Liver (tissue), 9 donors: ENCODE data around the gene RNU7-1. TPM values are rescaled to one million over a fixed set of nuclear protein-coding genes. Genes with fewer than 3 reads are reported as not detected.

Experiments
- DNase-seq: peaks from one replicate; pipeline ENCODE4 v3.0.0-alpha.2; 2017; ENCODE audit warnings: low spot score
- H3K27ac ChIP-seq, 2 donors: one replicate each; pipeline ENCODE4 v1.7.0; 2013; ENCODE audit warnings: inconsistent platforms in 2 of 2, low read length in 2 of 2, control low read depth in 1 of 2, low read depth in 1 of 2, mild to moderate bottlenecking in 1 of 2
- H3K27me3 ChIP-seq, 4 donors: one replicate each; pipeline versions ENCODE4 v1.6.1 to v1.7.0; 2013; ENCODE audit warnings: low read length in 3 of 4, inconsistent platforms in 1 of 4, mild to moderate bottlenecking in 1 of 4, moderate library complexity in 1 of 4; ENCODE audit not compliant: control insufficient read depth in 4 of 4, insufficient read depth in 4 of 4
- H3K36me3 ChIP-seq, 4 donors: one replicate each; pipeline versions ENCODE4 v1.6.1 to v1.7.0; 2013; ENCODE audit warnings: low read length in 3 of 4, mild to moderate bottlenecking in 3 of 4, low read depth in 1 of 4, moderate library complexity in 1 of 4; ENCODE audit not compliant: control insufficient read depth in 4 of 4, insufficient read depth in 3 of 4
- H3K4me1 ChIP-seq, 4 donors: one replicate each; pipeline versions ENCODE4 v1.6.1 to v1.7.0; 2013; ENCODE audit warnings: low read length in 3 of 4, mild to moderate bottlenecking in 3 of 4, moderate library complexity in 1 of 4; ENCODE audit not compliant: control insufficient read depth in 4 of 4, insufficient read depth in 4 of 4
- H3K4me3 ChIP-seq, 3 donors: one replicate each; pipeline versions ENCODE4 v1.6.1 to v1.7.0; 2013; ENCODE audit warnings: low read length in 3 of 3, control low read depth in 1 of 3, low read depth in 1 of 3, mild to moderate bottlenecking in 1 of 3
- H3K9ac ChIP-seq, 2 donors: one replicate each; pipeline ENCODE4 v1.7.0; 2013; ENCODE audit warnings: low read length in 2 of 2, mild to moderate bottlenecking in 2 of 2, moderate library complexity in 2 of 2, control low read depth in 1 of 2, low read depth in 1 of 2
- H3K9me3 ChIP-seq, 4 donors: one replicate each; pipeline versions ENCODE4 v1.6.1 to v1.7.0; 2013; ENCODE audit warnings: low read length in 3 of 4; ENCODE audit not compliant: control insufficient read depth in 4 of 4
- FOXA1 ChIP-seq: IDR thresholded peaks from 2 replicates; pipeline ENCODE4 v1.6.1; 2016; ENCODE audit warnings: antibody characterized with exemption
- FOXA2 ChIP-seq: IDR thresholded peaks from 2 replicates; pipeline ENCODE4 v1.6.1; 2016; ENCODE audit warnings: antibody characterized with exemption
- HNF4A ChIP-seq, 2 donors: conservative IDR thresholded peaks; 2 replicates each; pipeline ENCODE4 v1.6.1; 2016; ENCODE audit warnings: antibody characterized with exemption in 2 of 2, mild to moderate bottlenecking in 2 of 2
- HNF4G ChIP-seq: IDR thresholded peaks from 2 replicates; pipeline ENCODE4 v1.6.1; 2016; ENCODE audit warnings: antibody characterized with exemption
- JUND ChIP-seq, 2 donors: IDR thresholded peaks; 2 replicates each; pipeline ENCODE4 v1.6.1; 2016; ENCODE audit warnings: antibody characterized with exemption in 2 of 2
- NR2F2 ChIP-seq: IDR thresholded peaks from 2 replicates; pipeline ENCODE4 v1.6.1; 2016; ENCODE audit warnings: antibody characterized with exemption
- RAD21 ChIP-seq, 2 donors: IDR thresholded peaks; 2 replicates each; pipeline ENCODE4 v1.6.1; 2016; ENCODE audit warnings: antibody characterized with exemption in 2 of 2, mild to moderate bottlenecking in 2 of 2
- RXRA ChIP-seq, 2 donors: IDR thresholded peaks; 2 replicates each; pipeline ENCODE4 v1.6.1; 2017 to 2018; ENCODE audit warnings: antibody characterized with exemption in 2 of 2, mild to moderate bottlenecking in 1 of 2
- SP1 ChIP-seq: IDR thresholded peaks from 2 replicates; pipeline ENCODE4 v1.6.1; 2018; ENCODE audit warnings: antibody characterized with exemption, mild to moderate bottlenecking
- TAF1 ChIP-seq: conservative IDR thresholded peaks from 2 replicates; pipeline ENCODE4 v1.6.1; 2016; ENCODE audit warnings: antibody characterized with exemption, mild to moderate bottlenecking
- WGBS: extraction: QIAGEN DNeasy Blood & Tissue Kit; methylation state at CpG from one replicate; pipeline ENCODE4 v1.1.7; 2013; 5-methylcytosine and 5-hydroxymethylcytosine counted together
- polyA plus RNA-seq, 2 donors: library from polyadenylated mRNA; stranded (reverse) in 1 of 2; unstranded in 1 of 2; fragments of 200-250 nt in 1 of 2; fragments of >200 nt in 1 of 2; fragmentation: Nextera tagmentation in 1 of 2; extraction: Ambion mirVana in 1 of 2; gene quantifications; one replicate each; pipeline versions ENCODE4 v1.2.1 to v1.2.3, GENCODE V29; 2013 to 2015
- total RNA-seq, 2 donors: library from RNA; depleted of rRNA; stranded (reverse); fragments of >200 nt; gene quantifications; one replicate each; pipeline ENCODE4 v1.2.3, GENCODE V29; 2014
- TF ChIP-seq, protein P1 (sequence below): IDR thresholded peaks from 2 replicates; pipeline ENCODE4 v1.6.1; 2016; ENCODE audit warnings: antibody characterized with exemption
- TF ChIP-seq, protein P2 (sequence below): fragments of 150-350 bp; IDR thresholded peaks from 2 replicates; pipeline ENCODE4 v1.5.1; 2017; ENCODE audit warnings: improper control_type of control experiment, low read depth, low read length; ENCODE audit not compliant: missing input control
- TF ChIP-seq, protein P3 (sequence below): IDR thresholded peaks from 2 replicates; pipeline ENCODE4 v1.6.1; 2016; ENCODE audit warnings: antibody characterized with exemption, mild to moderate bottlenecking
- TF ChIP-seq, protein P4 (sequence below): IDR thresholded peaks from 2 replicates; pipeline ENCODE4 v1.6.1; 2016; ENCODE audit warnings: antibody characterized with exemption
- donor health status: healthy.
- donor health status: healthy.
- donor health status: healthy.
- donor health status: healthy.
- donor health status: healthy.

Gene RNU7-1
- total and polyA plus RNA-seq, 4 donors: not detected

DNA sequence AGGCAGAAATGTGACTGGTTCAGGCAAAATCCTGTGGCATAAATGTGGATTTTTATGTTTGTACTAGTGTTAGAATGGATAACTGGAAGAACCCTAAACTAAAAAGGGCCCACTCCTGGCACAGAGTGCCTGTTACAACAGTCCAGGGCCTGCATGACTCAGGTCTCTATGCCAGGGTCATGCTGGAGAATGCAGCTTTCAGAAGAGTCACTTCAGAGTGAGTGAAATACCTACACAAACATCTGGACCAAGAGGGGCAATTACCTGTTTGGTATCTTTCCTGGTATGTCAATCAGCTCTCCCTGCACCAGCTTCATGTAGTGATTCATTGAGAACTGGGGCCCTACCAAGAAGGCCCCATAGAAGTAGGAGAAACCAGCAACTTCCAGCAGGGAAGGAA, 37.1 kb downstream of the RNU7-1 start:
- H3K36me3 ChIP-seq: peaks cover 2 to 65% (median 51%) of the 10 kb centered on the region in 4 donors
- DNase-seq: no peak

DNA sequence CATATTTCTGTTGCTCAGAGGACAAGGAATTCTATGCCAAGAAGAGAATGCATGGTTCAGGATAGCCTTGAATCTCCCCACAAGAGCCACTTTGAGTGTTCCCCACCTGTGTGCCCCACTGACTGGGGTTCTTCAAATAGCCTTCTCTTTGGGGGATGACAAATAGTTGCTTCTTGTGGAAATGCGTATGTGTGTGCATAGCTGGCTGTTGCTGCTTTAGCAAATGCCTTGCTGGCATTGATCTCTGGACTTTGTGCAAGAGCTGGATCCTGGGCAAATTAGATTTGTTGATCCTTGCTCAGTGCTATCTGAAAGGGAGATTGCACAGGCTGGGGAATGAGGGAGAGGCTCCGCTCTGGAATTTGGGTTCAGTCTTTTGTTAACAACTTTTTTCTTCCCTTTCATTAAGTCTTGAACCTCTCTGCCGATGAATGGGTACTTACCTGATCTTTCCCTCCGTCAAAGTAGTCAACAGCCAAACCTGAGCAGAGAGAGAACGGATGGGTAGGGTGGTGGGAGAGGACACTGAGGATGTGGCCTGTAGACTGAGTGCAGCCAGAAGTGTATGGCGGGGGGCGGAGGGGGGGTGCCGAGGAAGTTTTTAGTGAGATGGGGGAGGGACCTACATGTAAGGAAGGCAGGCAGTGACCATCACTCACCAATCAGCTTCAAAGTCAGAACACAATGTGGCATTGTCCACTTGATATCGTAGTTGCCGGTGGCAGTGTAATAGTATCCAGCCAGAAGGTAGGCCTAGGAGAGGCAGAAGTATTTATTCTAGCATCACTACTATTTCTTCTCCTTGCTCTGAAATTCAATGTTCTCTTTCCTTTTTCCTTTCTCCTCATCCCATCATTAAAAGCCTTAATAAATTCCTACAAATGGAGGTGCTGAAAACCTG, 37.8 kb downstream of the RNU7-1 start:
- Histone ChIP-seq H3K9me3 (no peaks in the 10 kb centered on the region), H3K27ac (peak overlapping the region; percentile 74 to 78), H3K9ac (peak overlapping the region in 1 of 2 donors; percentile 12), H3K27me3 (no peaks in the 10 kb centered on the region), H3K4me1 (peaks cover 4 to 28% (median 25%) of the 10 kb centered on the region in 4 donors), H3K36me3 (peaks cover 2 to 59% (median 47%) of the 10 kb centered on the region in 4 donors), H3K4me3 (no peak overlapping the region)
- 62% methylated on average over 10 of the region's 10 CpGs for WGBS
- DNase-seq: no peak
- TF ChIP-seq, protein P1, sequence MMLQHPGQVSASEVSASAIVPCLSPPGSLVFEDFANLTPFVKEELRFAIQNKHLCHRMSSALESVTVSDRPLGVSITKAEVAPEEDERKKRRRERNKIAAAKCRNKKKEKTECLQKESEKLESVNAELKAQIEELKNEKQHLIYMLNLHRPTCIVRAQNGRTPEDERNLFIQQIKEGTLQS: no peak
- peak in 1 of 2 donors; percentile 65 for TF ChIP-seq JUND (IDR thresholded peaks at IDR 0.05)
- TF ChIP-seq, protein P2, sequence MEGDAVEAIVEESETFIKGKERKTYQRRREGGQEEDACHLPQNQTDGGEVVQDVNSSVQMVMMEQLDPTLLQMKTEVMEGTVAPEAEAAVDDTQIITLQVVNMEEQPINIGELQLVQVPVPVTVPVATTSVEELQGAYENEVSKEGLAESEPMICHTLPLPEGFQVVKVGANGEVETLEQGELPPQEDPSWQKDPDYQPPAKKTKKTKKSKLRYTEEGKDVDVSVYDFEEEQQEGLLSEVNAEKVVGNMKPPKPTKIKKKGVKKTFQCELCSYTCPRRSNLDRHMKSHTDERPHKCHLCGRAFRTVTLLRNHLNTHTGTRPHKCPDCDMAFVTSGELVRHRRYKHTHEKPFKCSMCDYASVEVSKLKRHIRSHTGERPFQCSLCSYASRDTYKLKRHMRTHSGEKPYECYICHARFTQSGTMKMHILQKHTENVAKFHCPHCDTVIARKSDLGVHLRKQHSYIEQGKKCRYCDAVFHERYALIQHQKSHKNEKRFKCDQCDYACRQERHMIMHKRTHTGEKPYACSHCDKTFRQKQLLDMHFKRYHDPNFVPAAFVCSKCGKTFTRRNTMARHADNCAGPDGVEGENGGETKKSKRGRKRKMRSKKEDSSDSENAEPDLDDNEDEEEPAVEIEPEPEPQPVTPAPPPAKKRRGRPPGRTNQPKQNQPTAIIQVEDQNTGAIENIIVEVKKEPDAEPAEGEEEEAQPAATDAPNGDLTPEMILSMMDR: no peak
- TF ChIP-seq, protein P3, sequence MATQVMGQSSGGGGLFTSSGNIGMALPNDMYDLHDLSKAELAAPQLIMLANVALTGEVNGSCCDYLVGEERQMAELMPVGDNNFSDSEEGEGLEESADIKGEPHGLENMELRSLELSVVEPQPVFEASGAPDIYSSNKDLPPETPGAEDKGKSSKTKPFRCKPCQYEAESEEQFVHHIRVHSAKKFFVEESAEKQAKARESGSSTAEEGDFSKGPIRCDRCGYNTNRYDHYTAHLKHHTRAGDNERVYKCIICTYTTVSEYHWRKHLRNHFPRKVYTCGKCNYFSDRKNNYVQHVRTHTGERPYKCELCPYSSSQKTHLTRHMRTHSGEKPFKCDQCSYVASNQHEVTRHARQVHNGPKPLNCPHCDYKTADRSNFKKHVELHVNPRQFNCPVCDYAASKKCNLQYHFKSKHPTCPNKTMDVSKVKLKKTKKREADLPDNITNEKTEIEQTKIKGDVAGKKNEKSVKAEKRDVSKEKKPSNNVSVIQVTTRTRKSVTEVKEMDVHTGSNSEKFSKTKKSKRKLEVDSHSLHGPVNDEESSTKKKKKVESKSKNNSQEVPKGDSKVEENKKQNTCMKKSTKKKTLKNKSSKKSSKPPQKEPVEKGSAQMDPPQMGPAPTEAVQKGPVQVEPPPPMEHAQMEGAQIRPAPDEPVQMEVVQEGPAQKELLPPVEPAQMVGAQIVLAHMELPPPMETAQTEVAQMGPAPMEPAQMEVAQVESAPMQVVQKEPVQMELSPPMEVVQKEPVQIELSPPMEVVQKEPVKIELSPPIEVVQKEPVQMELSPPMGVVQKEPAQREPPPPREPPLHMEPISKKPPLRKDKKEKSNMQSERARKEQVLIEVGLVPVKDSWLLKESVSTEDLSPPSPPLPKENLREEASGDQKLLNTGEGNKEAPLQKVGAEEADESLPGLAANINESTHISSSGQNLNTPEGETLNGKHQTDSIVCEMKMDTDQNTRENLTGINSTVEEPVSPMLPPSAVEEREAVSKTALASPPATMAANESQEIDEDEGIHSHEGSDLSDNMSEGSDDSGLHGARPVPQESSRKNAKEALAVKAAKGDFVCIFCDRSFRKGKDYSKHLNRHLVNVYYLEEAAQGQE: peak; percentile 77
- TF ChIP-seq FOXA2: peak; percentile 74
- TF ChIP-seq HNF4G: peak; percentile 93
- TF ChIP-seq FOXA1: peak; percentile 33
- peak; percentile 73 to 79 for TF ChIP-seq RXRA (IDR thresholded peaks at IDR 0.05)
- peak; percentile 93 for TF ChIP-seq SP1
- TF ChIP-seq, protein P4, sequence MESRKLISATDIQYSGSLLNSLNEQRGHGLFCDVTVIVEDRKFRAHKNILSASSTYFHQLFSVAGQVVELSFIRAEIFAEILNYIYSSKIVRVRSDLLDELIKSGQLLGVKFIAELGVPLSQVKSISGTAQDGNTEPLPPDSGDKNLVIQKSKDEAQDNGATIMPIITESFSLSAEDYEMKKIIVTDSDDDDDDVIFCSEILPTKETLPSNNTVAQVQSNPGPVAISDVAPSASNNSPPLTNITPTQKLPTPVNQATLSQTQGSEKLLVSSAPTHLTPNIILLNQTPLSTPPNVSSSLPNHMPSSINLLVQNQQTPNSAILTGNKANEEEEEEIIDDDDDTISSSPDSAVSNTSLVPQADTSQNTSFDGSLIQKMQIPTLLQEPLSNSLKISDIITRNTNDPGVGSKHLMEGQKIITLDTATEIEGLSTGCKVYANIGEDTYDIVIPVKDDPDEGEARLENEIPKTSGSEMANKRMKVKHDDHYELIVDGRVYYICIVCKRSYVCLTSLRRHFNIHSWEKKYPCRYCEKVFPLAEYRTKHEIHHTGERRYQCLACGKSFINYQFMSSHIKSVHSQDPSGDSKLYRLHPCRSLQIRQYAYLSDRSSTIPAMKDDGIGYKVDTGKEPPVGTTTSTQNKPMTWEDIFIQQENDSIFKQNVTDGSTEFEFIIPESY: peak; percentile 65
- TF ChIP-seq HNF4A (conservative IDR thresholded peaks at IDR 0.05): peak; percentile 97 to 99
- peak; percentile 38 for TF ChIP-seq NR2F2
- TF ChIP-seq TAF1: peak; percentile 21
- peak; percentile 46 to 66 for TF ChIP-seq RAD21 (IDR thresholded peaks at IDR 0.05)

More for the DNA sequence above, 37.1 kb downstream of the RNU7-1 start:
- Histone ChIP-seq H3K9ac (peak overlapping the region in 1 of 2 donors; percentile 12), H3K4me3 (no peak overlapping the region), H3K9me3 (no peaks in the 10 kb centered on the region), H3K27ac (peak overlapping the region; percentile 74 to 78), H3K4me1 (peaks cover 4 to 28% (median 25%) of the 10 kb centered on the region in 4 donors), H3K27me3 (no peaks in the 10 kb centered on the region)
- TF ChIP-seq FOXA1: no peak
- TF ChIP-seq NR2F2: no peak
- no peak for TF ChIP-seq RAD21 (IDR thresholded peaks at IDR 0.05)
- TF ChIP-seq, protein P4: no peak
- TF ChIP-seq JUND (IDR thresholded peaks at IDR 0.05): no peak
- TF ChIP-seq HNF4A (conservative IDR thresholded peaks at IDR 0.05): no peak
- no peak for TF ChIP-seq RXRA (IDR thresholded peaks at IDR 0.05)
- TF ChIP-seq, protein P2: no peak
